Right lung (tissue), 5 donors: Measurements from ENCODE around the gene KDM1B. TPM values are rescaled to one million over a fixed set of nuclear protein-coding genes. Genes with fewer than 3 reads are reported as not detected.
"Not testable (repeated sequence)": the region's sequence is repeated elsewhere in the genome, so short reads cannot be mapped to it uniquely, and the experiment has no call there.

Experiments used
- DNase-seq, 2 donors: peaks; one replicate each; pipeline ENCODE4 v3.0.0-alpha.2; 2013
- polyA plus RNA-seq, 5 donors: library from polyadenylated mRNA; unstranded; fragments of 120-200 nt; gene quantifications; one replicate each; pipeline versions ENCODE4 v1.2.1 to v1.2.3, GENCODE V29; 2013; ENCODE audit warnings: inconsistent platforms in 1 of 5, low replicate concordance in 1 of 5; ENCODE audit not compliant: insufficient read length in 5 of 5, insufficient read depth in 1 of 5

KDM1B gene
- polyA plus RNA-seq, 5 donors, result 19.5 to 25.0 (median 22.3) TPM

- DNase-seq, result not testable (repeated sequence)
Measured at GRCh38 chr6:18228590-18228989, 73.4 kb downstream of the KDM1B start.

DNA sequence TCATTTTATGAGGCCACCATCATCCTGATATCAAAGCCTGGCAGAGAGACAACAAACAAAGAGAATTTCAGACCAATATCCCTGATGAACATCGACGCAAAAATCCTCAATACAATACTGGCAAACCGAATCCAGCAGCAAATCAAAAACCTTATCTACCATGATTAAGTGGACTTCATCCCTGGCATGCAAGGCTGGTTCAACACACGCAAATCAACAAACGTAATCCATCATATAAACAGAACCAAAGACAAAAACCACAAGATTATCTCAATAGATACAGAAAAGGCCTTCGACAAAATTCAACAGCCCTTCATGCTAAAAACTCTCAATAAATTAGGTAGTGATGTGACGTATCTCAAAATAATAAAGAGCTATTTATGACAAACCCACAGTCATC lies 76.6 kb downstream of the KDM1B start:
- DNase-seq, result not testable (repeated sequence)

- not testable (repeated sequence) for DNase-seq
Measured at GRCh38 chr6:18233770-18234169, 78.5 kb downstream of the KDM1B start.

DNA sequence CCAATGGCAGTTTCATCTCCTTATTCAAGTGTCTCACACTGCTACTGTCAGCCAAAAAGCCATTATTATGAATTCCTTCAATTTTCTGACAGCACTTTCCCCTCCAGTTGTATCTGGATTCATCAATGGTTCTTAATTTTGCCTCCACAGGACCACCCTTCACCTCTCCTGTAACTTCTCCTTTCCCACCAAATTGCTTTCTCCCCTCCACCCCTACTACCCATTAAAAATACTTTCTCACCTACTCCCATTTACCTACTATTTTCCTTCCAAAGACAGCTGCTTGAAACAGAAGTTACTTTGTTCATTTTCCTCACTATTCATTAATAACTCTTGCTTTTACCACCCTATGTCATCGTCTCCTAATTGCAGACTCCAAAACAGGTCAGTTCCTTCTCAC lies 79.3 kb downstream of the KDM1B start:
- DNase-seq, result no peak

GRCh38 chr6:18235524-18235923 lies 80.3 kb downstream of the KDM1B start:
- DNase-seq, result no peak

DNA sequence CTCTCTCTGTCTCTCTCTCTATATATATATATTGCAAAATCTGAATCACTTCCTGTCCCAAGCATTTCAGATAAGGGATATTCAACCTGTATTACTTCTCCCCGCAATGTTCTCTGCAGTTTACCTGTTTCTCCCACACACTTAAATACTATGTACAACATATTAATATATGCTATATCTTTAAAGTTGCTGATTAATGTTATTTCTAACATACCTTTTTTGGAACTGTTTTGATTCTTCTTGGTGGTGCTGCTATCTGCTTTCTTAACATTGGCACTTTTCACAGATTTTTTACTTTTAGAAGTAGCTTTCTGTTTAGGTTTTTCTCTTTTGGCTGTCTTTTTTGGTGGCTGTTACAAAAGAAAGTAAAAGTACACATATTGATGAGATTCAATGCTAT lies 81.9 kb downstream of the KDM1B start:
- no peak for DNase-seq

- no peak for DNase-seq
Measured at GRCh38 chr6:18240230-18240629, 85.0 kb downstream of the KDM1B start.

- no peak for DNase-seq
Measured at GRCh38 chr6:18241208-18242038, 86.2 kb downstream of the KDM1B start.

DNA sequence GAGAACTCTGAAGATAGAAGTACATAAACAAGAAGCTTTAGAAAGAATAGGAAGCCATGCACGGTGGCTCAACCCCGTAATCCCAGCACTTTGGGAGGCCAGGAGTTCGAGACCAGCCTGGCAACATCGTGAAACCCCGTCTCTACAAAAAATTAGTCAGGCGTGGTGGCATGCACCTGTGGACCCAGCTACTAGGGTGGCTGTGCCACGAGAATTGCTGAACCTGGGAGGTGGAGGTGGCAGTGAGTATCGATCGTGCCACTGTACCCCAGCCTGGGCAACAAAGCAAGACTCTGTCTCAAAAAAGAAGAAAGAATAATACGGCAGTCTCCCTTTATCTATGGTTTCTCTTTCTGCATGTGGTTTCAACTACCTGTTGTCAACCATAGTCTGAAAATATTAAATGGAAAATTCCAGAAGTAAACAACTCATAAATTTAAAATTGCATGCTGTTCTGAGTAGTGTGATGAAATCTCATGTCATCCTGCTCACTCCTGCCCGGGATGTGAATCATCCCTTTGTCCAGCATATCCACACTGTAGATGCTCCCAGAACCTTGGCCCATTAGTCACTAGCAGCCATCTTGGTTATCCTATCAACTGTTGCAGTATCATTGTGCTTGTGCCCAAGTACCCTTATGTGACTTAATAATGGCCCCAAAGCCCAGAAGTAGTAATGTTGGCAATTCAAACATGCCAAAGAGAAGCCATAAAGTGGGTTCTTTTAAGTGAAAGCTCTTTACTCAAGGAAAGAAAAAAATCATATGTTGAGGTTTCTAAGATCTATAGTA lies 87.0 kb downstream of the KDM1B start:
- no peak for DNase-seq

DNA sequence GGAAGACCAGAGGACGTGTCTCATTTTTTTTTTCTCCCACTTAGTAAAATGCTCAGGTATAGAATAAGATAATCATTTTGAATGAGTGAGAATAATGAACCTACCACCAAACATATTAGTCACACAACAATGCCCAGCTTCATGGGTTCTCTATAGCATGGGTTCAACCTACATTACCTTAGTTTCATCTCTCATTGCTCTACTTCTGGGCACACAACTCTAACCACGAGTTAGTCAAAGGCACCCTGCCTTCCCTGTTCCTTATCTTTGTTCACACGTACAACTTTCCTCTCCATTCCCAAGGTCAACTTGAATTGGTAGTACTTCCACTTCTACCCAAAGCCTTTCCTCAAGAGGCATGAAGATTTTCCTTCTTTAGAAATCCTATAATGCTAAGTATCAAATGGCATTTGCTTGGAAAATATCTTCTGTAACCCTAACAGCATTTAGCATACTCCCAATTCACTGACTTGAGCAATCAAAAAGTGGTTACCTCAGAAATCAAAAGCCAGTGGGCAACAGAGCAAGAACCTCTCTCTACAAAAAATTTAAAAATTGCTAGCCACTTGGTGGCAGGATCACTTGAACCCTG lies 88.2 kb downstream of the KDM1B start:
- no peak for DNase-seq

GRCh38 chr6:18244251-18244650 lies 89.0 kb downstream of the KDM1B start:
- DNase-seq, result no peak

- no peak for DNase-seq
Measured at GRCh38 chr6:18245079-18245478, 89.9 kb downstream of the KDM1B start.

- DNase-seq, result no peak
Measured at GRCh38 chr6:18245642-18246041, 90.4 kb downstream of the KDM1B start.

DNA sequence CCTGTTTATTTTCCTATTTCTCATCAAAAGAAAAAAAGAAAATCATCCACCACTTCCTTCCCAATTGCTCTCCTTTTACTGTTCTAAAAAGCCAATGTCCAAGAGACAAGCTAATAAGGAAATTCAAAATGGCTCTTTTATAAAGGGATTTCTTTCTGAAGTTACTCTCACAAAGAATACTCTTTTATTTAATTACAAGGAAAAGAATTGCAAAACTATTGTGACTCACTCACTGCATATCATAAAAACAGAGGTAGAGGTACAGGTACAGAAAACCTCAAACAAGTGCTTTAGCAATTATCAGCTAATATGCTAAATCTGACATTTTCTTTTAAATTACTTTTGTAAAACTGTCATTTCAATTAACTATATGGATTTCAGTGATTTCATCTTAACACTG lies 91.0 kb downstream of the KDM1B start:
- DNase-seq, result no peak

- DNase-seq, result no peak
Measured at GRCh38 chr6:18247002-18247401, 91.8 kb downstream of the KDM1B start.

- DNase-seq, result no peak
Measured at GRCh38 chr6:18248698-18249097, 93.5 kb downstream of the KDM1B start.

DNA sequence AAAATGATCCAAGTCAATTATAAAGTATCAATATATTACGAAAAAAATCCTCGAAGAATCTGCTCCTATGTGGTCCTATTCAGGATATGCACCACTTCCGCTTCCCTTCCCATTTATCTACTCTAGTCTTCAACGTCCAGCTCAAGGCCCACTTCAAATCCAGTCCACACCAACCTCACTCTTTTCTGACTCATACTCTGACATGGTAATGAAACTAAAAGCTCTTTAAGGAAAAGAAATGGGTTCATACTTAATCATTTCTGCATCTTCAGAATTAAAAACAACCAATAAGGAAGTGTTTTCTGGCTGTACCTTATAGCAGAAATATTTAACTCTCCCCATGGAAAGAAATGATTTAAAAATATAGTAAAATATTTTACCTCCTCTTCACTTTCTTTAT lies 94.0 kb downstream of the KDM1B start:
- no peak for DNase-seq

DNA sequence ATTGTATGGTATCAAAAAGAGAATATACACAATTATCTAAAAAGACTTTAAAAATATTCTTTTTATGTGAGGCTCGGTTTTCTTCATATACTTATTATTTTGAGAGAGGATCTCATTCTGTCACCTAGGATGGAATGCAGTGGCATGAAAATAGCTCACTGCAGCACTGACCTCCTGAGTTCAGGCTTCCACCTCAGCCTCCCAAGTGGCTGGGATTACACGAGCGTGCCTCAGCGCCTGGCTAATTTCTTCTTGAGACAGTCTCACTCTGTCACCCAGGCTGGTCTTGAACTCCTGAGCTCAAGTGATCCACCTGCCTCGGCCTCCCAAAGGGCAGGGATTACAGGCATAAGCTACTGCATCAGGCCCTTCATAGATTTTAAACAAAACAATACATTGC lies 98.4 kb downstream of the KDM1B start:
- DNase-seq, result no peak

GRCh38 chr6:18254793-18255192 lies 99.6 kb downstream of the KDM1B start:
- no peak for DNase-seq

GRCh38 chr6:18259675-18260447 lies 104.6 kb downstream of the KDM1B start:
- DNase-seq, result no peak

DNA sequence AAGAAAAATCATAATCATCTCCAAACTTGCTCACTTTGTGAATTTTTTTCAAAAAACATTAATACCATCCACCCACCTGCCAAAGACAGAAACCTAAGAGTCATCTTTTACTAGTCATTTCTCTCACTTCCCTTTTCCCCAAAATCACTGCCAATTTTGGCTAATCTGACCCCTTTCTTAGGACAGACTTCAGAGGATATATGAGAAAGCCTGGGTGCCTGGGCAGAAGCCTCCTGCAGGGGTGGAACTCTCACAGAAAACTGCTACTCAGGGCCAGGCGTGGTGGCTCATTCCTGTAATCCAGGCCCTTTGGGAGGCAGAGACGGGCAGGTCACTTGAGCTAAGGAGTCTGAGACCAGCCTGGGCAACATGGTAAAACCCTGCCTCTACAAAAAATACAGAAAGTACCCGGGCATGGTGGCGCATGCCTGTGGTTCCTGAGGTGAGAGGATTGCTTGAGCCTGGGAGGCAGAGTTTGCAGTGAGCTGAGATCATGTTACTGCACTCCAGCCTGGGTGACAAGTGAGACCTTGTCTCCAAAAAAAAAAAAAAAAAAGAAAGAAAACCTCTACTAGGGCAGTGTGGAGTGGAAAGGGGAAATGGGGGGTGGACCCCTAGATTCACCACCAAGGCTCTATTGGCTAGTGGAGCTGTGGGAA lies 105.4 kb downstream of the KDM1B start:
- DNase-seq, result no peak
